HG02938 (cell line): ENCODE data around the gene SHROOM2.
A peak's percentile ranks its signal among the peaks of the same experiment; 100 is the strongest.
"Not testable (repeated sequence)": the region's sequence is repeated elsewhere in the genome, so short reads cannot be mapped to it uniquely, and the experiment has no call there.

Source experiments
- ATAC-seq: cut with Tn5 transposase; IDR thresholded peaks from one replicate; pipeline ENCODE4 v1.9.1; 2021; ENCODE audit warnings: mild to moderate bottlenecking, moderate library complexity; ENCODE audit not compliant: unreplicated experiment

The SHROOM2 gene

DNA sequence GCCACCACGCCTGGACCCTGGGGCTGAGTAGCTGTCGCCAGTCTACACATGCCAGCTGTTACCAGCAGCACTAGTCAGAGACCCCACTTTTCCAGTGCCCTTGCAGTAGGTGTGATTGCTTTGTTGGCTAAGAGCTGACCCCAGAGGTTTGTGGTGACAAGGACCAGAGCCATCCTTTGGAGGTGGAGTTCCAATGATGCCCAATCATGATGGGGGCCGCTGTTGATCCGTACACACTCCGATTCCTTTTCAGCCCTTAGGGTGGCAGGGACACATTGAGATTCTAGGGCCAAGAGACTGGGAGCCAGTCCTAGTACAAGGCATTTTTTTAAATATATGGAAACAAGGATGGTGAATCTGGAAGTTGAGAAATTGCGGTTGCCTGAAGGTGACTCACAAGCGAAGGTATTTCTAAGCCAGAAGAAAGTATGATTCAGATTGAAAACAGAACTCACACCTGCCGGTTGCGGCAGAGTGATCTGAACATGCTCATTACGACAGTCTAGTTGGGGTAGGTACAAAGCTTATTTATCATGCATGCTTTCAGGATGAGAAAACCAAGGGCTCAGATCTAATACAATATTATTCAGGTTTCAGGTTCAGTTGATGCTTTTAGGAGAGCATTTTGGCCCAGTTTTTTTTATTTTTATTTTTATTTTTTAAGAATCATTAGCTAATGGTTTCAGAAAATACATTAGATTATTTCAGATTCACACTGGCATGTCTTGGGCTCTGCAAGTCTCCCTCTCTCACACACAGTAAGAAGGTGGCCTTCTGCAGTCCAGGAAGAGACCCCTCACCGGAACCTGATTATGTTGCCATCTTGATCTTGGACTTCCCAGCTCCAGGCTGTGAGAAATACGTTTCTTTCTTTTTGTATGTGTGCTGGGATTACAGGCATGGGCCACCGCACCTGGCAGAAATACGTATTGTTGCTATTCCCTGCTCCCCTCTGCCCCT, 43.4 kb downstream of the SHROOM2 start:
- ATAC-seq = peak; percentile 96

DNA sequence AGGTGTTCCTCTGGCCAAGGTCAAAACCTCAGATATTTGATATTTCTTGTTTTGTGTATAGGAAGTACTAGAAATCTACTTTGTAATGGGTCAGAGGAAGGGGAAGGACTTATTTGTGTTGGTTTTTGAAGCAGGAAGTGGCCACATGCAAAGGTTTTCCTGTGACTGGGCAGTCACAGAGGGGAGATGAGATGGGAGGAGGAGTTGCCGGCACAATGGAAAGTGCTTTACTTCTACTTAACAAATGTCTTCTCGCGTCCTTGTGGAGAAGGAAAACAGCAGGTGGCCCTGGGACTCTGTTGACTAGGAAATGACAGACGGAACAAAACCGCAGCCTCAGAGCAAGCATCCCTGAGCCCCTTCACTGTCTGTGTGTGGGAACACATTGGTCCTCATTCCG, 46.6 kb downstream of the SHROOM2 start:
- ATAC-seq = no peak

- ATAC-seq = no peak
These were observed 49.5 kb downstream of the SHROOM2 start for GRCh38 chrX:9835585-9836210.

DNA sequence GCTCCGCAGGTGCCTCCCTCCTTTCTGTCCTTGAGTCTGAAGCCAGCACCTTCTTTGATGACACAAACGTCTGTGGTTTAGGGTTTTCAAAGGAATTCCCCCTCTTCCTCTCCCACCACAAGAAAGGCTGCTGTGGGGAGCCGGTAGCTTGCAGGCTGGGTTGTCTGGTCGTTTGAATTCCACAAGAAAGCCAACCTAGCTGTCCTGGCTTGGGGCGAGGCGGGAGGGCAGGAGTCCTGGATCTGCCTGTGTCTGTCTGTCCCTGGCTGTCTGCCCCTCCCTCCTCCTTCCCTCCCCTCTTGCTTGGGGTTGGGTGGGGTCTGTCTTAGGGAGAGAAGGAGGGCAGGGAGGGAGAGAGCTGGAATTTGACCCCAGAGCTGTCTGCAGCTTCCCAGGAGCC, 56.3 kb downstream of the SHROOM2 start:
- no peak for ATAC-seq

GRCh38 chrX:9844936-9845577, 58.8 kb downstream of the SHROOM2 start:
- ATAC-seq = no peak

- ATAC-seq = no peak
These were observed 59.3 kb downstream of the SHROOM2 start for GRCh38 chrX:9845578-9845952.

- no peak for ATAC-seq
These were observed 60.4 kb downstream of the SHROOM2 start for GRCh38 chrX:9846631-9847030.

- no peak for ATAC-seq
These were observed 60.8 kb downstream of the SHROOM2 start for GRCh38 chrX:9847071-9847470.

DNA sequence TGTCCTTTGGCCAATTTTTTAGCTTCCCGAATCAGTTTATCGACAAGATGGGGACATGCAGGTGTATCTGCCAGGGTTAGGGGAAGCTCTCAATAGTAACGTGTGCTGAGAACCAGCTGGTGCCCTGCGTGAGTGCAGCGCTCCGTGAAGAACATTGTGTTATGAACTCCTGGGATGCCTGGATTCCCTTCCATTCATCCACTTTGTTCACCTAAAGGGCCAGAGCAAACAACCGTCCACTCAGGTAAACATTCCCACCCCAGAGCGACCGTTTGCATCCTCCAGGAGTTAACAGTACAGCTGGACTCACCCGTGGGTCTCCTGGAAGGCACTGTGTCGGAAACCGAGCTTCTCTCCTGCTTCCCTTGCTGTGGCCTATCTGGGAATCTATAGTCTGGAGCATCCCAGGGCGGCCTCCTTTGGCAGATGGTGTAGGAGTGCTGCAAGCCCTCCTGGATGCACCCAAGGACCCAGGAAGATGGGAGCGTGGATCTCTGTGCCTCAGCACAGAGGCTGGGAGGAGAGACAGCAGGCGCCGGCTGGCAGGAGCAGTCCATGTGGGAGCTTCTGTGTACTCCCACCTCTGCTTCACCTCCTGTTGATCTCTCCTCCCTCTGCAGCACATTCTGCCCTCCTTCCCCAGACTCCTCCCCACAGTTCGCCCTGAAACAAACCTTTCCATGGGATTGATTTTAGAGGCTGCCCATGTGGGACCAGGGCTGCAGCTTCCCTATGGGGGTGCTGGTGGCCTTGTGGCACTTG, 62.7 kb downstream of the SHROOM2 start:
- no peak for ATAC-seq

DNA sequence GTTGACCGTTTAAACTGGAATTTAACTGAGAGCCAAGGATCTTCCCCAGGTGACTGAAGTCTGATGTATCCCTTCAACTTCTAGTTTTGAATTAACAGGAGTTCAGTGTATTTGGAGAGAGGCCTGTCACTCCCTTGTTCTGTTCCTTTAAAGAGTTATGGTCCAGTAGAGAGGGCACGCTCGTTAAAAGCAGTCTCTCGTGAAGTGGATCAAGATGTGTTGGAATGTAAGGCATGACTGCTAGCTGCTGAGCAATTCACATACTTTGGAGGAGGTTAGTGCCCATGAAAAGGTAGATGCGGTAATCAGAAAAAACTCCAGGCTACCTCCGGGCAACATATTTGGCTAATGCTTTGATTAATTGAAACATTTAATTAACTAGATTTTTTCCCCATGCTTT, 65.7 kb downstream of the SHROOM2 start:
- ATAC-seq = no peak

- no peak for ATAC-seq
These were observed 67.1 kb downstream of the SHROOM2 start for GRCh38 chrX:9853307-9853706.

DNA sequence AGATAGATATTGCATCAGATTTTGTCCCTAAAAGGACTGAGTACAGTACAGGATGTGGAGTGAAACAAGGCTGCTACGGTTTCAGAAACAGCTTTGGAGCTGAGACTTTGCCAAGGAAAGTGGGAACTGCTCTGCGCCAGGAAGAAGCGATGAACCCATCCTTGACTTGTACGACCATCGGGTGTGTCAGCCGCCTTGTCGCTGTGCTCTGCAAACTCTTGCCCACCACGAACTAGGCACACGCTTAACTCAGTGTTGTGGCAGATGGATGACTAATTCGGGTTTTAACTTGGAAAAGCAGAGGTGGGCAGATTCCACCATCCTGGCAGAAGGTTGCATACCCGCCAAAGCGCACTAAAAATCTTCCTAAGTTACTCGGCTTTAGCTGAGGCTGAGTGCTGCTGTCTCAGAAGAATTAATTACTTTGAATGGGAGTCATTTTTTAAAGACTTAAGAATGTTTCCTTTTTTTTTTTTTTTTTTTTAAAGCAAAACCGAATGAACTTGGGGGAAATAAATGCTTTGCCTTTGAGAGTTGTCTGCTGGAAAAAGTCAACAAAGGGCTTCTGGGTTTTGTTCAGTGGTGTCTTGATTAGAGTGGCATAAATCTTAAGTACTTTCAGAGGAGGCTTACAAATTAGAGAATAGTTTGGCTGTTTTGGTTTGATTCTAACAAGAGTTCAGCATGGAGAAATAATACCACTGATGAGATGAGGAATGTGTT, 69.5 kb downstream of the SHROOM2 start:
- ATAC-seq = no peak

DNA sequence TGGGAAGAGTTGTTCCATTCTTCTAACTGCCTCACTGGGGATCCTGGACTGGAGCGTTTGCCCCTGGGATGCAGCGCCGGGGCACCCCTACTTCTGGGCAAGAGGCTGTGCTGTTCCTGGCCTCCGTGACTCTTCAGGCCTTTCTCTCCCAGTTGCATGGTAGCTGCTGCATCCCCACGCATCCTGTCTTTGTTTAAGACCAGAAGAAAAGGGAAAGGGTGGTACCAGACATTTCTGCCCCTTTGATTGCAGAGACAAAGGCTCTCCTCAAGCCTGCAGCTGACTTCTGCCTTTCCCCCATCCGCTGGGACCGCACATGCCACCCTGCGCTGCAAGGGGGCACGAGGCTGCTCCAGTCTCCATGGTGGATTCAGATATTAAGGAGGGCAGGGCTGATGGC, 70.4 kb downstream of the SHROOM2 start:
- ATAC-seq = no peak

GRCh38 chrX:9857575-9858474, 71.6 kb downstream of the SHROOM2 start:
- no peak for ATAC-seq

DNA sequence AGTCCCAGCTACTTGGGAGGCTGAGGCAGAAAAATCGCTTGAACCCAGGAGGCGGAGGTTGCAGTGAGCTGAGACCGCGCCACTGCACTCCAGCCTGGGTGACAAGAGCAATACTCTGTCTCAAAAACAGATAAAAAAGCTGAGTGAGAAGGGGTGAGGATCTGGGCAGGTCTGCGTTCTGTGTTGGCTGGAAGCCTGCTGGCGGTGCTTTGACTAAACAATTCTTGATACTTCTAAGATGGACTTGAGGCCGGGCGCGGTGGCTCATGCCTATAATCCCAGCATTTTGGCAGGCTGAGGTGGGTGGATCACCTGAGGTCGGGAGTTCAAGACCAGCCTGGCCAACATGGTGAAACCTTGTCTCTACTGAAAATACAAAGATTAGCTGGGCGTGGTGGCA, 72.5 kb downstream of the SHROOM2 start:
- ATAC-seq = not testable (repeated sequence)

DNA sequence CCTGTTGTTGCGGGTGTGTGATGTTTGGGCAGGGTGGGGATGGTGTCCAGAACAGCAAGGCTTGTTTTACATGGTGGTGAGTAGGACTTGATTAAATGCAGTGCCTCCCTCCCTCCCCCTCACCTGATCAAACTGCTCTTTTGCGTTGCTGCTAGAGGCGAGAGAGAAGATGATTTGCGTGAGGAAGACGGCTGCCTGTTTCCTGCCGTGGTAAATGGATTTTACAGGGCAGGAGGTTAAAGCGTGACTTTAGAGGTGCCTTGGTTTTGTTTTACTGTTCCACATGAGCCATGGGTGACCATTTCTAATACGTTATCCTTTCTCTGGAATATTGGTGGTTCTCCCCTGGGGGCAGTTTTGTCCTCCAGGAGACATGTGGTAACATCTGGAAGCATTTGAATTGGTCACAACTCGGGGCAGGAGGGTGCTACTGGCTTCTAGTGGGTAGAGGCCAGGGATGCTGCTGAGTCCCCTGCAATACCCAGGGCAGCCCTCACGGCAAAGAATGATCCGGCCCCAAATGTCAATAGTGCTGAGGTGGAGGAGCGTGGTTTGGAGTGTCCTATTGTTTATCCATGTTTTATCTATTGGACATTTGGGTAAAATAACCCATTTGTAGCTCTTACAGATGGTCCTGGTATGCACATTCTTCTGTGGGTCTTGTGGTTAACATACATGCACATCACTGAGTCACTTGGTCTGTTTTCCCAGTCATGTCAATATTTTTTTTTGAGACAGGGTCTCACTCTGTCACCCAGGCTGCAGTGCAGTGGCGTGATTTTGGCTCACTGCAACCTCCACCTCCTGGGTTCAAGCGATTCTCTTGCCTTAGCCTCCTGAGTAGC, 73.7 kb downstream of the SHROOM2 start:
- ATAC-seq = no peak

DNA sequence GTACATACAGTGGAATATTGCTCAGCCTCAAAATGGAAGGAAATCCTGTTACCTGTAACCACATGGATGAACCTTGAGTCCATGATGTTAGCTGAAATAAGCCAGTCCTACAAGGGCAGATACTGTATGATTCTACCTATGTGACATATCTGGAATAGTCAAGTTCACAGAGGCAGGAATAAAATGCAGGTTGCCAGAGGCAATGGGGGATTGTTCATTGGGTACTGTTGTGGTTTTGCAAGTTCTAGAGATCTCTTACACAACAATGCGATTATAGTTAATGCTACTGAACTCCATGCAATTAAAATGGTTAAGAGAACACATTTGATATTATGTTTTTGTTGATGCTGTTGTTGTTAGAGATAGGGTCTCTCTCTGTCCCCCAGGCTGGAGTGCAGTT, 74.6 kb downstream of the SHROOM2 start:
- no peak for ATAC-seq

DNA sequence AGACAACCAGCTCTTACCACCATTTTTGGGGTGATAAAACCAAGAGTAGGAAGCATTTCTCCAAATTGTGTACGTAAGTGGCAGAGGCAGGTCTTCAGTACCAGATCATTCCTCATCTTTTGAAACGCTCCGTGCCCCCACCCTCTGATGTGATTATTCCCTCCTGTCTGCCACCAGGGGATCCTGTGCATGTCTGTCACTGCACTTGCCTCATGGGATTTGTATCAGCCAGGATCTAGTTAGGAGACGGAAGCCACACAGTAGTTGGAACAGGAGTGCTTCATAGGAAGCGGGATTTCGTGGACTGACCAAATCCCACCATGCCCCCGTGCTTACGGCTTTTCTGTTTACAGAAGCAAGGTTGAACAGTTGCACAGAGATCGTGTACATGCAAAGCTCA, 75.5 kb downstream of the SHROOM2 start:
- no peak for ATAC-seq

- no peak for ATAC-seq
These were observed 76.3 kb downstream of the SHROOM2 start for GRCh38 chrX:9862525-9862924.
